PC-3 (cell line): Measurements from ENCODE around the gene ZFAND4. TPM values are rescaled to one million over a fixed set of nuclear protein-coding genes. Genes with fewer than 3 reads are reported as not detected.

Experiments used
- ATAC-seq: fragments of 200-7000 bp; cut with Tn5 transposase; 2 replicates; pipeline ENCODE4 v1.9.1; 2020; ENCODE audit warnings: mild to moderate bottlenecking, moderate library complexity
- BruUV-seq: library from RNA; stranded (reverse); fragments of 400-500 nt; replicated peaks from 2 replicates; lab custom pipeline; 2021; lab: Mats Ljungman, UMichigan
- CTCF ChIA-PET: fragments of 300-600 bp; sonication (Branson Sonifier 250); formaldehyde crosslinking; loops from one replicate; lab custom pipeline; 2022; ENCODE audit warnings: antibody characterized with exemption; lab: Charles Lee
- POLR2A ChIA-PET: fragments of 300-600 bp; sonication (Branson Sonifier 250); formaldehyde crosslinking; loops from one replicate; lab custom pipeline; 2022; ENCODE audit warnings: antibody characterized with exemption; ENCODE audit not compliant: unreplicated experiment; lab: Charles Lee
- DNase-seq: peaks from one replicate; pipeline ENCODE4 v3.0.0-alpha.2; 2015
- H2AFZ ChIP-seq: fragments of 300-600 bp; sonication (generic); 2 replicates; pipeline ENCODE4 v1.6.0; 2016; ENCODE audit warnings: antibody characterized with exemption, low read length
- H3F3A ChIP-seq: fragments of 300-600 bp; sonication (generic); one replicate; pipeline ENCODE4 v1.6.0; 2017; ENCODE audit warnings: antibody characterized with exemption, low read length, control low read depth, mild to moderate bottlenecking; ENCODE audit not compliant: unreplicated experiment
- H3K27ac ChIP-seq: fragments of 300-600 bp; sonication (generic); 2 replicates; pipeline ENCODE4 v1.5.1; 2016; ENCODE audit warnings: mild to moderate bottlenecking, low read length
- H3K27me3 ChIP-seq: fragments of 300-600 bp; sonication (generic); 2 replicates; pipeline ENCODE4 v1.6.1; 2016; ENCODE audit warnings: low read length, mixed read lengths
- H3K36me3 ChIP-seq: fragments of 300-600 bp; sonication (generic); 2 replicates; pipeline ENCODE4 v1.6.1; 2016; ENCODE audit warnings: low read depth, mixed run types, low read length, mixed read lengths
- H3K4me1 ChIP-seq: fragments of 300-600 bp; sonication (generic); 2 replicates; pipeline ENCODE4 v1.5.1; 2016; ENCODE audit warnings: low read length; ENCODE audit not compliant: insufficient read depth
- H3K4me2 ChIP-seq: fragments of 300-600 bp; sonication (generic); 2 replicates; pipeline ENCODE4 v1.6.0; 2016; ENCODE audit warnings: low read length
- H3K4me3 ChIP-seq: fragments of 300-600 bp; sonication (generic); 2 replicates; pipeline ENCODE4 v1.5.1; 2016; ENCODE audit warnings: mild to moderate bottlenecking, low read length, mixed read lengths
- H3K79me2 ChIP-seq: fragments of 300-600 bp; sonication (generic); 2 replicates; pipeline ENCODE4 v1.6.1; 2017; ENCODE audit warnings: low read length, mixed read lengths
- H3K9ac ChIP-seq: fragments of 300-600 bp; sonication (generic); 2 replicates; pipeline ENCODE4 v1.6.0; 2016; ENCODE audit warnings: mild to moderate bottlenecking, low read length
- H3K9me2 ChIP-seq: fragments of 300-600 bp; sonication (generic); replicated peaks from 2 replicates; pipeline ENCODE4 v1.6.1; 2016; ENCODE audit warnings: mixed run types, low read length, mixed read lengths
- H3K9me3 ChIP-seq: fragments of 300-600 bp; sonication (generic); 2 replicates; pipeline ENCODE4 v1.6.1; 2016; ENCODE audit warnings: low read length, mixed read lengths
- H4K20me1 ChIP-seq: fragments of 300-600 bp; sonication (generic); 2 replicates; pipeline ENCODE4 v1.6.1; 2016; ENCODE audit warnings: low read length, mixed read lengths
- EZH2 ChIP-seq: fragments of 300-600 bp; sonication (generic); IDR thresholded peaks from one replicate; pipeline ENCODE4 v1.6.1; 2017; ENCODE audit warnings: antibody characterized with exemption, mild to moderate bottlenecking, low read length; ENCODE audit not compliant: unreplicated experiment
- EZH2phosphoT487 ChIP-seq: fragments of 300-600 bp; sonication (generic); IDR thresholded peaks from 2 replicates; pipeline ENCODE4 v1.6.1; 2018; ENCODE audit warnings: mild to moderate bottlenecking, antibody characterized with exemption, low read length, borderline replicate concordance
- intact Hi-C: fragments of 100-400 bp; cut with micrococcal nuclease; formaldehyde crosslinking; loops from 2 replicates; pipeline ENCODE4 v1.9.0; 2023
- total RNA-seq: library from RNA; depleted of rRNA; stranded (reverse); fragments of >200 nt; gene quantifications from 2 replicates; pipeline ENCODE4 v1.2.3, GENCODE V29; 2014
- TF ChIP-seq, protein P1 (sequence below): fragments of 300-600 bp; sonication (generic); conservative IDR thresholded peaks from 2 replicates; pipeline ENCODE4 v1.5.1; 2017; ENCODE audit warnings: antibody characterized with exemption, low read depth, mild to moderate bottlenecking, low read length

The ZFAND4 gene
- total RNA-seq, 1 experiment from 2014 or later = 8.7 TPM

DNA sequence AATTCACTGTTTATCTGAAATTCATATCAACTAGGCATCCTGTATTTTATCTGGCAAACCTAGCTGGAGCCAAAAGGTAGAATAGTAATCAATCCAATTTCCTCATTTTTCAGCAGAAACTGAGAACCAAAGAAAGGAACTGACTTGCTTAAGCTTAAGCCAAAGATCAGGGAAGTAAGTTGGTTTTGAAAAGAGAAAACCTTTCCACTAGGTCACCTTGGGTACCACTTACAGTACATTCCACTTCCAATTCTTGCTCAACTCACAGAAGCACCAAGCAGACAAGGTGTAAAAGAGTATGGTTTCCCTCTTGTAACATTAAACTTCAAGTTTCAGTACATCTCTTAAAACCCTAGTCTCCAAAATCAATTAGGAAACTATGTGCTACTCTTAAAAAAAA lies 79.6 kb downstream of the ZFAND4 start:
- H3K4me3 ChIP-seq = peak overlapping the region; percentile 81
- H3K9me3 ChIP-seq = no peaks in the 10 kb centered on the region
- CTCF ChIA-PET = no interaction called here
- H3K9ac ChIP-seq = no peak overlapping the region
- ATAC-seq (no peak), DNase-seq (no peak)
- H3K9me2 ChIP-seq = no peaks in the 10 kb centered on the region
- peaks cover 13% of the 10 kb centered on the region for H3K4me1 ChIP-seq
- no peak overlapping the region for H2AFZ ChIP-seq
- H3K4me2 ChIP-seq = peak overlapping the region; percentile 89
- H3K27me3 ChIP-seq = no peaks in the 10 kb centered on the region
- BruUV-seq = no TSS peak
- TF ChIP-seq, protein P1, sequence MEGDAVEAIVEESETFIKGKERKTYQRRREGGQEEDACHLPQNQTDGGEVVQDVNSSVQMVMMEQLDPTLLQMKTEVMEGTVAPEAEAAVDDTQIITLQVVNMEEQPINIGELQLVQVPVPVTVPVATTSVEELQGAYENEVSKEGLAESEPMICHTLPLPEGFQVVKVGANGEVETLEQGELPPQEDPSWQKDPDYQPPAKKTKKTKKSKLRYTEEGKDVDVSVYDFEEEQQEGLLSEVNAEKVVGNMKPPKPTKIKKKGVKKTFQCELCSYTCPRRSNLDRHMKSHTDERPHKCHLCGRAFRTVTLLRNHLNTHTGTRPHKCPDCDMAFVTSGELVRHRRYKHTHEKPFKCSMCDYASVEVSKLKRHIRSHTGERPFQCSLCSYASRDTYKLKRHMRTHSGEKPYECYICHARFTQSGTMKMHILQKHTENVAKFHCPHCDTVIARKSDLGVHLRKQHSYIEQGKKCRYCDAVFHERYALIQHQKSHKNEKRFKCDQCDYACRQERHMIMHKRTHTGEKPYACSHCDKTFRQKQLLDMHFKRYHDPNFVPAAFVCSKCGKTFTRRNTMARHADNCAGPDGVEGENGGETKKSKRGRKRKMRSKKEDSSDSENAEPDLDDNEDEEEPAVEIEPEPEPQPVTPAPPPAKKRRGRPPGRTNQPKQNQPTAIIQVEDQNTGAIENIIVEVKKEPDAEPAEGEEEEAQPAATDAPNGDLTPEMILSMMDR = no peak
- no peak for TF ChIP-seq EZH2phosphoT487
- TF ChIP-seq EZH2 = no peak
- no peaks in the 10 kb centered on the region for H3K36me3 ChIP-seq
- no peaks in the 10 kb centered on the region for H3F3A ChIP-seq
- POLR2A ChIA-PET = no interaction called here
- peaks cover 16% of the 10 kb centered on the region for H3K79me2 ChIP-seq
- no peak overlapping the region for H3K27ac ChIP-seq
- no peaks in the 10 kb centered on the region for H4K20me1 ChIP-seq
- intact Hi-C loops = loop anchor here (2.0 kb wide), 1 partner anchor 128 kb away; no protein-coding TSS in a partner anchor

DNA sequence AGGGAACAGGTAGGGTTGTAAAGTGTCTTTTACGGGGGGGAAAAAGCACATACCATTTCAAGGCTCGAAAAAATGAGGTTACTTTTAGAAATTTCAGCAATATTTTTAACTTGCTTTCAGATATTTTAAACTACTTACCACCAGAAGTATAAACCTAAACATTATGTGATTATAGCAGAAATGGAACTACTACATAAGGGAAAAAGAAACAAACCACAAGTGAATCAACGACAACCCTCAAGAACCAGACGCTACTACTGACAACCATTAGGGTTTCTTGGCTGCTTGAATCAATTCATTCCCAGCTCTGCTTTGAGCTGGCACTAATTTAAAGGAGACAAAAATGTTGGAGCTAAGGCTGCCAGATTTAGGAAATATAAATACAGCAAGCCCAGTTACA lies 80.1 kb downstream of the ZFAND4 start:
- peak overlapping the region; percentile 89; the same call in 1 of the 2 replicates for H3K4me2 ChIP-seq
- ChIA-PET CTCF (no interaction called here), POLR2A (no interaction called here)
- H3K9ac ChIP-seq = no peak overlapping the region
- H2AFZ ChIP-seq = no peak overlapping the region
- intact Hi-C loops = loop anchor here (2.0 kb wide), 1 partner anchor 128 kb away; no protein-coding TSS in a partner anchor
- no peaks in the 10 kb centered on the region for H3F3A ChIP-seq
- DNase-seq (no peak), ATAC-seq (no peak)
- H4K20me1 ChIP-seq = no peaks in the 10 kb centered on the region
- no peaks in the 10 kb centered on the region for H3K9me3 ChIP-seq
- H3K4me3 ChIP-seq = no peak overlapping the region
- H3K36me3 ChIP-seq = no peaks in the 10 kb centered on the region
- no peak overlapping the region for H3K27ac ChIP-seq
- H3K27me3 ChIP-seq = no peaks in the 10 kb centered on the region
- H3K79me2 ChIP-seq = peaks cover 16% of the 10 kb centered on the region
- H3K4me1 ChIP-seq = peaks cover 13% of the 10 kb centered on the region
- no TSS peak for BruUV-seq
- TF ChIP-seq EZH2phosphoT487 (no peak), EZH2 (no peak)
- TF ChIP-seq, protein P1 = no peak
- H3K9me2 ChIP-seq = no peaks in the 10 kb centered on the region

DNA sequence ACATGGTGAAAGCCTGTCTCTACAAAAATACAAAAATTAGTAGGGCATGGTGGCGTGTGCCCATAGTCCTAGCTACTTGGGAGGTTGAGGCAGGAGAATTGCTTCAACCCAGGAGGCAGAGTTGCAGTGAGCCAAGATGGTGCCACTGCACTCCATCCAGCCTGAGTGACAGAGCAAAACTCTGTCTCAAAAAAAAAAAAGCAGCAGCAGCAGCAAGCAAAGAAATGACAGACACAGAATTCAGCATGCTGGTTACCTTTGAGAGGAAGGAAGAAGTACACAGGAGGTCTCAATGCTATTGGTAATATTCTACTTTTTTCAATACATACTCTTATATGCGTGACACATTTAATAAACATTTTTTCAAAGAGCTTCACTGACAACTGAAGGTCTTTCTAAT lies 81.3 kb downstream of the ZFAND4 start:
- BruUV-seq = no TSS peak
- no peaks in the 10 kb centered on the region for H3K36me3 ChIP-seq
- intact Hi-C loops = no loop called here
- no peak for ATAC-seq
- peaks cover 13% of the 10 kb centered on the region for H3K4me1 ChIP-seq
- H3K79me2 ChIP-seq = peaks cover 16% of the 10 kb centered on the region
- no peaks in the 10 kb centered on the region for H3F3A ChIP-seq
- no peaks in the 10 kb centered on the region for H4K20me1 ChIP-seq
- no peak overlapping the region for H3K4me2 ChIP-seq
- H3K9ac ChIP-seq = no peak overlapping the region
- ChIA-PET POLR2A (no interaction called here), CTCF (no interaction called here)
- no peak for DNase-seq
- no peaks in the 10 kb centered on the region for H3K27me3 ChIP-seq
- no peak overlapping the region for H3K27ac ChIP-seq
- no peak for TF ChIP-seq EZH2
- TF ChIP-seq, protein P1 = no peak
- TF ChIP-seq EZH2phosphoT487 = no peak
- H3K9me3 ChIP-seq = no peaks in the 10 kb centered on the region
- no peak overlapping the region for H3K4me3 ChIP-seq
- H3K9me2 ChIP-seq = no peaks in the 10 kb centered on the region
- no peak overlapping the region for H2AFZ ChIP-seq
